Measurements from ENCODE around the gene SUSD2. TPM values are rescaled to one million over a fixed set of nuclear protein-coding genes. Genes with fewer than 3 reads are reported as not detected.
A peak's percentile ranks its signal among the peaks of the same experiment; 100 is the strongest.

Gene SUSD2
- total and polyA plus RNA-seq, 2 of the 8 experiments (the other 6 are each of a cell fraction or from before 2014, with no cell fraction given), result 2.0 to 4.8 TPM

GRCh38 chr22:24148266-24149197 is 32.8 kb upstream of the SUSD2 start:
- no peak for DNase-seq (ENCODE audit: low read depth in 1 of 2, low spot score in 2 of 2)
- no peak overlapping the region for H2AK5ac ChIP-seq (ENCODE audit: low read depth, low read length)
- H3K9me3 ChIP-seq (ENCODE audit: insufficient read depth in 2 of 2, low read depth in 1 of 2, low read length in 1 of 2), result no peaks in the 10 kb centered on the region
- ChIA-PET CTCF (ENCODE audit: partially characterized antibody) (interaction anchor here (1.5 to 5.9 kb wide), 5 partner anchors 8 to 42 kb away, joined by 5 to 67 read pairs (median 11); no protein-coding TSS in a partner anchor), POLR2A (ENCODE audit: partially characterized antibody) (interaction anchor here (2.6 kb wide), 1 partner anchor 9 kb away, joined by 5 read pairs; no protein-coding TSS in a partner anchor)
- H4K91ac ChIP-seq (replicated peaks; ENCODE audit: insufficient read length, low read length), result peak overlapping the region; percentile 10
- 83% methylated on average over 5 of the region's 5 CpGs; no CpG with 5 or more reads in 1 of the 2 experiments for WGBS, 2 experiments (ENCODE audit: extremely low coverage in 1 of 2, insufficient coverage in 1 of 2, insufficient read length in 1 of 2, insufficient replicate concordance in 2 of 2, low coverage in 1 of 2, low lambda C conversion rate in 2 of 2, missing lambda C conversion rate in 1 of 2)
- H2BK120ac ChIP-seq (replicated peaks; ENCODE audit: low read depth, low read length), result no peak overlapping the region
- H3K23ac ChIP-seq (ENCODE audit: insufficient read length), result no peak overlapping the region
- no peaks in the 10 kb centered on the region; the same call in 1 of the 2 replicates for H3K23me2 ChIP-seq (ENCODE audit: low read depth, low read length)
- H3K9ac ChIP-seq (replicated peaks in 1 of 4; ENCODE audit: extremely low read depth in 1 of 4, low read depth in 3 of 4, low read length in 3 of 4), result no peak overlapping the region
- no peaks in the 10 kb centered on the region for H3K27me3 ChIP-seq (replicated peaks in 1 of 4; ENCODE audit: control insufficient read depth in 3 of 4, extremely low read depth in 1 of 4, insufficient read depth in 3 of 4, low read length in 3 of 4)
- no peak overlapping the region for H3K56ac ChIP-seq (replicated peaks; ENCODE audit: insufficient read length, low read depth, low read length)
- H3K79me1 ChIP-seq (ENCODE audit: low read depth, low read length), result no peaks in the 10 kb centered on the region; the same call in 1 of the 2 replicates
- no peaks in the 10 kb centered on the region for H3K79me2 ChIP-seq (ENCODE audit: control insufficient read depth in 1 of 2, insufficient read depth in 2 of 2, low read length in 2 of 2)
- no peak overlapping the region for H3K4me3 ChIP-seq (ENCODE audit: extremely low read depth in 1 of 4, insufficient read depth in 2 of 4, low read depth in 3 of 4, low read length in 4 of 4)
- FAIRE-seq, result no peak
- H2BK15ac ChIP-seq (ENCODE audit: low read length), result no peak overlapping the region
- H3K4me1 ChIP-seq (replicated peaks in 1 of 4; ENCODE audit: control insufficient read depth in 3 of 4, insufficient read depth in 4 of 4, low read length in 3 of 4), result peaks cover 5 to 19% (median 11%) of the 10 kb centered on the region in 4 experiments
- H3K36me3 ChIP-seq (ENCODE audit: control insufficient read depth in 2 of 4, insufficient read depth in 4 of 4, low read length in 3 of 4), result no peaks in the 10 kb centered on the region; a peak in 1 of 8 replicates
- H3K4ac ChIP-seq (replicated peaks; ENCODE audit: insufficient read length, low read depth, low read length), result no peak overlapping the region
- no peak overlapping the region for H4K5ac ChIP-seq (ENCODE audit: insufficient read length, low read depth, low read length)
- H4K8ac ChIP-seq (ENCODE audit: extremely low read depth, insufficient read depth, low read length), result no peak overlapping the region
- H3K27ac ChIP-seq (ENCODE audit: low read depth, low read length), result no peak overlapping the region
- H2BK20ac ChIP-seq (ENCODE audit: low read length), result no peak overlapping the region
- H2BK12ac ChIP-seq (ENCODE audit: low read depth, low read length), result no peak overlapping the region
- H3K4me2 ChIP-seq (ENCODE audit: insufficient read depth in 1 of 2, low read depth in 2 of 2, low read length in 2 of 2), result no peak overlapping the region
- no peak overlapping the region; the same call in 1 of the 2 replicates for H3K18ac ChIP-seq (ENCODE audit: extremely low read depth, low read length)
- H2BK5ac ChIP-seq (ENCODE audit: low read depth, low read length), result 0 out of 2 replicates have a peak overlapping the region, but pooled peaks have one; percentile 75
- peaks cover 0 to 2% of the 10 kb centered on the region in 2 experiments for H4K20me1 ChIP-seq (replicated peaks in 1 of 2; ENCODE audit: control insufficient read depth in 1 of 2, insufficient read depth in 2 of 2, low read length in 2 of 2)
- H3K14ac ChIP-seq (ENCODE audit: insufficient read length), result no peak overlapping the region
- no peak overlapping the region for H2AFZ ChIP-seq (ENCODE audit: low read length)
- TF ChIP-seq SRF (IDR thresholded peaks at IDR 0.05; ENCODE audit: low read depth, low read length) (no peak), SIN3A (conservative IDR thresholded peaks at IDR 0.05 in 1 of 2, IDR thresholded peaks at IDR 0.05 in 1 of 2; ENCODE audit: low read depth in 1 of 2, low read length in 2 of 2) (no peak), KDM5A (IDR thresholded peaks at IDR 0.05; ENCODE audit: low read length) (no peak), BRCA1 (IDR thresholded peaks at IDR 0.05; ENCODE audit: low read depth, low read length) (no peak), ATF3 (IDR thresholded peaks at IDR 0.05; ENCODE audit: insufficient read depth, low read depth, low read length) (no peak), SP4 (IDR thresholded peaks at IDR 0.05; ENCODE audit: low read length) (no peak), TBP (IDR thresholded peaks at IDR 0.05; ENCODE audit: low read depth, low read length) (no peak), POLR2AphosphoS5 (IDR thresholded peaks at IDR 0.05; ENCODE audit: low read depth, low read length) (no peak), E2F6 (IDR thresholded peaks at IDR 0.05) (no peak), SIX5 (IDR thresholded peaks at IDR 0.05; ENCODE audit: low read depth, low read length) (no peak), CEBPB (IDR thresholded peaks at IDR 0.05; ENCODE audit: low read depth, low read length) (no peak)
